Activated CD8-positive, alpha-beta T cell treated with anti-CD3 and anti-CD28 coated beads for 36 hours (primary cell): Measurements from ENCODE around the gene UNC80. TPM values are rescaled to one million over a fixed set of nuclear protein-coding genes. Genes with fewer than 3 reads are reported as not detected.
"Not testable (repeated sequence)": the region's sequence is repeated elsewhere in the genome, so short reads cannot be mapped to it uniquely, and the experiment has no call there.

Source experiments
- ATAC-seq: fragments of 200-7000 bp; cut with Tn5 transposase; one replicate; pipeline ENCODE4 v1.10.0; 2021; ENCODE audit warnings: mild to moderate bottlenecking, moderate library complexity
- CTCF ChIA-PET: fragments of 350-600 bp; sonication (Branson Sonifier 250); formaldehyde crosslinking; loops from one replicate; lab custom pipeline; 2021; ENCODE audit warnings: antibody characterized with exemption; lab: Charles Lee
- POLR2A ChIA-PET: fragments of 350-600 bp; sonication (Branson Sonifier 250); formaldehyde crosslinking; loops from one replicate; lab custom pipeline; 2021; ENCODE audit warnings: antibody characterized with exemption; lab: Charles Lee
- DNase-seq: peaks from one replicate; pipeline ENCODE4 v3.0.0-alpha.2; 2020
- H3K27ac Mint-ChIP-seq: one replicate; pipeline ENCODE4 v1.8.0; 2021; ENCODE audit warnings: mild to moderate bottlenecking, mixed read lengths
- H3K27me3 Mint-ChIP-seq: one replicate; pipeline ENCODE4 v1.8.0; 2021; ENCODE audit warnings: mixed read lengths
- H3K36me3 Mint-ChIP-seq: one replicate; pipeline ENCODE4 v1.8.0; 2021; ENCODE audit warnings: low read depth, mixed read lengths
- H3K4me1 Mint-ChIP-seq: one replicate; pipeline ENCODE4 v1.8.0; 2021; ENCODE audit warnings: low read depth, mixed read lengths
- H3K4me3 Mint-ChIP-seq: one replicate; pipeline ENCODE4 v1.8.0; 2021; ENCODE audit warnings: mild to moderate bottlenecking, moderate library complexity, mixed read lengths
- H3K9me3 Mint-ChIP-seq: one replicate; pipeline ENCODE4 v1.8.0; 2021; ENCODE audit warnings: mixed read lengths
- intact Hi-C: fragments of 100-400 bp; cut with micrococcal nuclease; formaldehyde crosslinking; loops from one replicate; pipeline ENCODE4 v1.10.0; 2022
- total RNA-seq, 2 experiments: library from RNA; stranded (reverse); gene quantifications; one replicate each; pipeline ENCODE4 v1.2.3, GENCODE V29; 2021
- TF ChIP-seq, protein P1 (sequence below): fragments of 200-600 bp; IDR thresholded peaks from one replicate; pipeline ENCODE4 v1.8.0; 2022; ENCODE audit warnings: antibody characterized with exemption, mild to moderate bottlenecking

Gene UNC80
- total RNA-seq, 2 experiments from 2014 or later = not detected

DNA sequence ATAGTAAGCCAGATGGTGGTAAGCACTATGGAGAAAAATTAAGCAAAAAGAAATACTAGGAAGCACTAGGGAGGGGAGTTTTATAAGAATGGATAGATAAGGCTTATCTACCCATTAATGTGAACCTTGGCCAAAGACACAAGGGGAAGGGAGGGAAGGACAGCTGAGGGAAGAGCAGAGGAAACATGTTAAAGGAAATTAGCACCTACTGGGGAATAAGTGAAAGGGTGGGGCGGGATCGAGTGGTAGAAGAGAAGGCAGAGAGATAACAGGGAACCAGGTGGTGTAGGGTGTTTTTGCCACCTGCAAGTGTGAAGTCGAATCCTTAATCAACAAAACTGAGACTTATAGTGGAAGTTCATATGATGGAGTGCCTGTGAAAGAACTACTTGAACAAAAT is 1.7 kb downstream of the UNC80 start:
- ChIA-PET POLR2A (no interaction called here), CTCF (no interaction called here)
- Mint-ChIP-seq H3K27ac (no peak overlapping the region), H3K27me3 (peaks cover 17% of the 10 kb centered on the region), H3K4me3 (no peak overlapping the region), H3K36me3 (no peaks in the 10 kb centered on the region), H3K4me1 (no peaks in the 10 kb centered on the region), H3K9me3 (no peaks in the 10 kb centered on the region)
- no peak for DNase-seq
- TF ChIP-seq, protein P1, sequence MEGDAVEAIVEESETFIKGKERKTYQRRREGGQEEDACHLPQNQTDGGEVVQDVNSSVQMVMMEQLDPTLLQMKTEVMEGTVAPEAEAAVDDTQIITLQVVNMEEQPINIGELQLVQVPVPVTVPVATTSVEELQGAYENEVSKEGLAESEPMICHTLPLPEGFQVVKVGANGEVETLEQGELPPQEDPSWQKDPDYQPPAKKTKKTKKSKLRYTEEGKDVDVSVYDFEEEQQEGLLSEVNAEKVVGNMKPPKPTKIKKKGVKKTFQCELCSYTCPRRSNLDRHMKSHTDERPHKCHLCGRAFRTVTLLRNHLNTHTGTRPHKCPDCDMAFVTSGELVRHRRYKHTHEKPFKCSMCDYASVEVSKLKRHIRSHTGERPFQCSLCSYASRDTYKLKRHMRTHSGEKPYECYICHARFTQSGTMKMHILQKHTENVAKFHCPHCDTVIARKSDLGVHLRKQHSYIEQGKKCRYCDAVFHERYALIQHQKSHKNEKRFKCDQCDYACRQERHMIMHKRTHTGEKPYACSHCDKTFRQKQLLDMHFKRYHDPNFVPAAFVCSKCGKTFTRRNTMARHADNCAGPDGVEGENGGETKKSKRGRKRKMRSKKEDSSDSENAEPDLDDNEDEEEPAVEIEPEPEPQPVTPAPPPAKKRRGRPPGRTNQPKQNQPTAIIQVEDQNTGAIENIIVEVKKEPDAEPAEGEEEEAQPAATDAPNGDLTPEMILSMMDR = no peak
- intact Hi-C loops = no loop called here
- ATAC-seq = no peak

DNA sequence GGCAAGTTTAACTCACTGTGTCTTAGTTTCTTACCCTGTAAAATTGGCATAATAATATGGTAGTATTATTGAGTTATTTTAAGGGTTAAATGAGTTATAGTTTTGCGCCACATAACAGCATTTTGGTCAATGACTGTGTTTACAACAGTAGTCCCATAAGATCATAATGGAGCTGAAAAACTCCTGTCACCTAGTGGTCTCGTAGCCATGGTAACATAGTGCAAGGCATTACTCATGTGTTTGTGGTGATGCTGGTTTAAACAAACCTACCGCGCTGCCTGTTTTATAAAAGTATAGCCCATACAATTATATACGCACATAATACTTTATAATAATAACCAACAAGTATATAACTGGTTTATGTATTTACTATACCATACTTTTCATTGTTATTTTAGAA is 15.8 kb downstream of the UNC80 start:
- intact Hi-C loops = no loop called here
- peaks cover 6% of the 10 kb centered on the region for H3K4me1 Mint-ChIP-seq
- no peak overlapping the region for H3K27ac Mint-ChIP-seq
- DNase-seq (no peak), ATAC-seq (no peak)
- CTCF ChIA-PET = no interaction called here
- POLR2A ChIA-PET = no interaction called here
- no peak overlapping the region for H3K4me3 Mint-ChIP-seq
- no peaks in the 10 kb centered on the region for H3K9me3 Mint-ChIP-seq
- H3K36me3 Mint-ChIP-seq = no peaks in the 10 kb centered on the region
- peaks cover 1% of the 10 kb centered on the region for H3K27me3 Mint-ChIP-seq
- TF ChIP-seq, protein P1 = no peak

DNA sequence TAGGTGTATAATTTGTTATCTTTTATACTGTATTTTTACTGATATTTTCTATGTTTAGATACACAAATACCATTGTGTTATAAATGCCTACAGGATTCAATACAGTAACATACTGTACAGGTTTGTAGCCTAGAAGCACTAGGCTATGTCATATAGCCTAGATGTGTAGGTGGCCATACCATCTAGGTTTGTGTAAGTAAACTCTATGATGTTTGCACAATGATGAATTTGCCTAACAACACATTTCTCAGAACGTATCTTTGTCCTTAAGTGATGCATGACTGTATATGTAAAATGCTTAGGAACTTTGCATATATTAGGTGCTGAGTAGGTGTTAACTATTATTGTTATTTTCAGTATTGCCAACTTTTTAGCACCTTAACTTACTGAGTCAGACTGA is 17.3 kb downstream of the UNC80 start:
- H3K9me3 Mint-ChIP-seq = no peaks in the 10 kb centered on the region
- no peak overlapping the region for H3K27ac Mint-ChIP-seq
- no peak overlapping the region for H3K4me3 Mint-ChIP-seq
- no peaks in the 10 kb centered on the region for H3K27me3 Mint-ChIP-seq
- no peak for DNase-seq
- TF ChIP-seq, protein P1 = no peak
- H3K4me1 Mint-ChIP-seq = peaks cover 6% of the 10 kb centered on the region
- ChIA-PET POLR2A (no interaction called here), CTCF (interaction anchor here (1.3 kb wide), 1 partner anchor 172 kb away, joined by 3 read pairs; no protein-coding TSS in a partner anchor)
- ATAC-seq = no peak
- intact Hi-C loops = no loop called here
- no peaks in the 10 kb centered on the region for H3K36me3 Mint-ChIP-seq

DNA sequence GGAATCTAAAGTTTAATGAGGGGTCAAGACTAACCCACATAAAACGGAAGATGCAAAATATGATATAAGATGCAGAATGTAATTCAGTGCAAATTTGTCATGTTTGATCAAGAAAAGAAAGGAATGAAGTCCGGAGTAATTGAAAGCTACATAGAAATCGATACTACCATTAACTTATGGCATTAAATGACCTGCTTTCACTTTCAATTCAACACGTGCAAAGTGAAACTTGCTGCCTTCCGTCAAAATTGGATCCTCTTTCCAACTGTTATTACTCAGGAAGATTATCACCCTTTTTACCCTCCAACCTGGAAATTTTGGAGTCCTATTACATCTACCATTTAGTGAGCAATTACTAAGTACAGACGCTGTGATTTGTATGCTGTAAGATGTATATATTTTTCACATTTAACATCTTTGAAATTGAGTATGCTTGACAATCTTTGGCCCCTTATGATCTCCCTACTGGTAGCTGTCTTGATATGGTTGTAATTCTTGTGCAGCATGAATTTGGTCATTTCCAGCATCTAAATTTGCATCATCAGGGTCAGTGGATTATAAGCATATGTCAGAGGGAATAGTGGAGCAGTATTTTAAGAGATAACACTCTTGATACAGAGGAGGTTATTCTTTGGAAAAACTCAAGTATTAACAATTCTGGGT is 18.6 kb downstream of the UNC80 start:
- Mint-ChIP-seq H3K36me3 (no peaks in the 10 kb centered on the region), H3K4me3 (peak overlapping the region; percentile 18), H3K27ac (no peak overlapping the region), H3K4me1 (peaks cover 6% of the 10 kb centered on the region), H3K27me3 (no peaks in the 10 kb centered on the region), H3K9me3 (no peaks in the 10 kb centered on the region)
- CTCF ChIA-PET = no interaction called here
- intact Hi-C loops = no loop called here
- DNase-seq (no peak), ATAC-seq (no peak)
- TF ChIP-seq, protein P1 = no peak
- POLR2A ChIA-PET = no interaction called here

DNA sequence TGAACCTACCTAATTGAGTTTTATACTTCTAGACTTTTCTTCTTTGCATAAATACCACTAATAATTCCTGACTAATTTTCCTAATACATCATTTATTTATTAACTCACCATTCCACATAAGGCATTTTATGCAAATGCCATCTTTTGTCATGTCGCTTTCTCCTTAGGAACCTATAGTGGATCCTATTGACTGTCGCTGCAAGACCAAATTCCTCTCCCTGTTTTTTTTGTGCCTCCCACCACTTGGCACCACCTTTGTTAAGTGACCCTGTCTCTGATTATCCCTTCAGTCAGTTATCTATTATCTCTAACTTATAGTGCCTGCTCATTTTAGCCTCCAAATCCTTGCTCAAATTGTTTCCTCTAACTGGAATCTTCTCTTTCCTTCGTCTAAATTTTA is 19.5 kb downstream of the UNC80 start:
- Mint-ChIP-seq H3K27ac (no peak overlapping the region), H3K27me3 (no peaks in the 10 kb centered on the region), H3K4me1 (peaks cover 6% of the 10 kb centered on the region), H3K36me3 (no peaks in the 10 kb centered on the region), H3K4me3 (no peak overlapping the region), H3K9me3 (no peaks in the 10 kb centered on the region)
- ChIA-PET CTCF (no interaction called here), POLR2A (no interaction called here)
- intact Hi-C loops = no loop called here
- TF ChIP-seq, protein P1 = no peak
- DNase-seq (no peak), ATAC-seq (no peak)

DNA sequence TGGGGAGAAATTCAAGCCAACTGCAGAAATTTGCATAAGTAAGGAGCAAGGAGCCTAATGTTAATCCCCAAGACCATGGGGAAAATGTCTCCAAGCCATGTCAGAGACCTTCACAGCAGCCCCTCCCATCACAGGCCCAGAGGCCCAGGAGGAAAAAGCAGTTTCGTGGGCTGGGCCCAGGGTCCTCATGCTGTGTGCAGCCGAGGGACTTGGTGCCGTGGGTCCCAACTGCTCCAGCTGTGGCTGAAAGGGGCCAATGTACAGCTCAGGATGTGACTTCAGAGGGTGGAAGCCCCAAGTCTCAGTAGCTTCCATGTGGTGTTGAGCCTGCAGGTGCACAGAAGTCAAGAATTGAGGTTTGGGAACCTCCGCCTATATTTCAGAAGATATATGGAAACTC is 23.8 kb downstream of the UNC80 start:
- DNase-seq, H3K4me1 Mint-ChIP-seq, H3K27me3 Mint-ChIP-seq, intact Hi-C loops, POLR2A ChIA-PET, H3K4me3 Mint-ChIP-seq, H3K36me3 Mint-ChIP-seq, ATAC-seq, H3K27ac Mint-ChIP-seq, H3K9me3 Mint-ChIP-seq: not testable (repeated sequence)
- CTCF ChIA-PET = interaction anchor here (1.4 kb wide), 1 partner anchor 9 kb away, joined by 3 read pairs; no protein-coding TSS in a partner anchor
